Measurements from ENCODE around the gene IRX2. TPM values are rescaled to one million over a fixed set of nuclear protein-coding genes. Genes with fewer than 3 reads are reported as not detected.
A peak's percentile ranks its signal among the peaks of the same experiment; 100 is the strongest.

The IRX2 gene
- total RNA-seq, 4 donors from 2014 or later = 24.3 to 41.1 (median 32.7) TPM

- Histone ChIP-seq H3K4me3 (no peak overlapping the region), H3K27ac (no peak overlapping the region), H3K9me3 (no peaks in the 10 kb centered on the region), H3K36me3 (no peaks in the 10 kb centered on the region), H3K4me1 (no peaks in the 10 kb centered on the region), H3K27me3 (no peaks in the 10 kb centered on the region)
- WGBS = 63% methylated on average over 3 of the region's 3 CpGs
- TF ChIP-seq POLR2A (IDR thresholded peaks at IDR 0.05) (no peak), CTCF (IDR thresholded peaks at IDR 0.05) (peak in 1 of 2 donors; percentile 21)
- no peak for DNase-seq (ENCODE audit: low spot score in 2 of 2)
Measured at GRCh38 chr5:2710910-2711309, 40.6 kb downstream of the IRX2 start.

DNA sequence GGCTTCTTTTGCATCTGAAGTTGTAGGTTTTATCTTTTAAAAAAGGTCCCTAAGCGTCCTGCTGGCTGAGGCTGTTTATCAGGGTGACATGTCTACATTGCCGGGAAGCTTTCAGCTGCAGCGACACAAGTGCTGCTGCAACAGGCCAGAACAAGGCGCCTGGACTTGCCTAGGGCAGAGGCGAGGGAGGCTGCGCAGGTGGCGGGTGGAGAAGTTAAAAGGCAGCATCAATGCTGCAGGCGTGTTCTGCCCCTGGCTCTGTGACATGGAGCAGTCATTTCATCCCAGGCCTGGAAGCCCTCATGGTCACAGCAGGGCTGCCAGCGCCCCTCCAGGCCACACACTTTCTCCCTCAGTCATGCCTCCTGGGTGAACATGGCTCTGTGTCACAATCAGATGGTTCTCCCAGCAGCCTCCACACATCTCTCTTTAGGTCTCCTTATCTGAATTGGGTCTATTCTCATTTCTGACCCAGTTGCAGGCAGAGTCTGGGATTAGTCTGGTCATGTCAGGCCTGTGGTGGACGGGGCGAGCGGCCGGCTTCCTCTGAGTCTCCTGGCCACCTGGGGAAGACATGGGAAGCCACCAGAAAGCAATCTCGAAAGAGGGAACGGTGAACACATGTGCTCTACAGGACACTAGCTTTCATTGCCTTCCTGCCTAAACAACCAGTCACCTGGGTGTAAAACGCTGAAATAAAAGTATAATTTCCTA, 41.3 kb downstream of the IRX2 start:
- no peak for TF ChIP-seq POLR2AphosphoS5 (IDR thresholded peaks at IDR 0.05)
- no peak for TF ChIP-seq CTCF (IDR thresholded peaks at IDR 0.05)
- TF ChIP-seq POLR2A (IDR thresholded peaks at IDR 0.05) = no peak
- H3K9me3 ChIP-seq = no peaks in the 10 kb centered on the region
- WGBS = 75% methylated on average over 12 of the region's 16 CpGs
- H3K27ac ChIP-seq = no peak overlapping the region
- no peaks in the 10 kb centered on the region for H3K36me3 ChIP-seq
- no peak overlapping the region for H3K4me3 ChIP-seq
- DNase-seq (ENCODE audit: low spot score in 2 of 2) = peak in 1 of 2 donors; percentile 52
- H3K4me1 ChIP-seq = no peaks in the 10 kb centered on the region
- no peaks in the 10 kb centered on the region for H3K27me3 ChIP-seq

DNA sequence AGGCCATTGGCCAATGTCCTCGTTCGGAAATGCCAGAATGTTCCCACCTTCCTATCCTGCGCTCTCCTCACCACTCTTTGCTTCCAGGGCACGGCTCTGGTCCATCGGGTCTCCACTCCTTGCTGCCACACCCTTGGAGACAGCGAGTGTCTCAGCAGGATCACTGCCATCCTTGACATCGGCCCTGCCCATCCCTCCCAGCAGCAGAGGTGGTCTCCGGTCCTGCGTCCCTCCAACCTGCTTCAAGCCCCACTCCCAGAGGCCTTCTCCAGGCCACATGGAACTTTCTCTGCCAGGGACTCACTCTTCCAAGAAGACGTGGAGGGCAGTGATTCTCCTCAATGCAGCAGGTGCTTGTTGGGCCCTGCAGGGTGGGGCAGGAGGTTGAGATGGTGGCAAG, 42.7 kb downstream of the IRX2 start:
- H3K27ac ChIP-seq = no peak overlapping the region
- no peaks in the 10 kb centered on the region for H3K4me1 ChIP-seq
- no peak overlapping the region for H3K4me3 ChIP-seq
- DNase-seq (ENCODE audit: low spot score in 2 of 2) = peak in 1 of 2 donors; percentile 34
- WGBS = 92% methylated on average over 10 of the region's 10 CpGs
- H3K36me3 ChIP-seq = no peaks in the 10 kb centered on the region
- TF ChIP-seq POLR2AphosphoS5 (IDR thresholded peaks at IDR 0.05) (no peak), POLR2A (IDR thresholded peaks at IDR 0.05) (no peak), EP300 (IDR thresholded peaks at IDR 0.05) (no peak), CTCF (IDR thresholded peaks at IDR 0.05) (no peak)
- no peaks in the 10 kb centered on the region for H3K27me3 ChIP-seq
- no peaks in the 10 kb centered on the region for H3K9me3 ChIP-seq

- no peak overlapping the region for H3K4me3 ChIP-seq
- peak in 1 of 2 donors; percentile 55 for DNase-seq (ENCODE audit: low spot score in 2 of 2)
- H3K4me1 ChIP-seq = no peaks in the 10 kb centered on the region
- no peaks in the 10 kb centered on the region for H3K9me3 ChIP-seq
- H3K27ac ChIP-seq = no peak overlapping the region
- 92% methylated on average over 15 of the region's 15 CpGs for WGBS
- no peak for TF ChIP-seq POLR2AphosphoS5 (IDR thresholded peaks at IDR 0.05)
- TF ChIP-seq CTCF (IDR thresholded peaks at IDR 0.05) = no peak
- TF ChIP-seq EP300 (IDR thresholded peaks at IDR 0.05) = no peak
- TF ChIP-seq POLR2A (IDR thresholded peaks at IDR 0.05) = no peak
- no peaks in the 10 kb centered on the region for H3K36me3 ChIP-seq
- H3K27me3 ChIP-seq = no peaks in the 10 kb centered on the region
Measured at GRCh38 chr5:2708132-2708531, 43.3 kb downstream of the IRX2 start.

DNA sequence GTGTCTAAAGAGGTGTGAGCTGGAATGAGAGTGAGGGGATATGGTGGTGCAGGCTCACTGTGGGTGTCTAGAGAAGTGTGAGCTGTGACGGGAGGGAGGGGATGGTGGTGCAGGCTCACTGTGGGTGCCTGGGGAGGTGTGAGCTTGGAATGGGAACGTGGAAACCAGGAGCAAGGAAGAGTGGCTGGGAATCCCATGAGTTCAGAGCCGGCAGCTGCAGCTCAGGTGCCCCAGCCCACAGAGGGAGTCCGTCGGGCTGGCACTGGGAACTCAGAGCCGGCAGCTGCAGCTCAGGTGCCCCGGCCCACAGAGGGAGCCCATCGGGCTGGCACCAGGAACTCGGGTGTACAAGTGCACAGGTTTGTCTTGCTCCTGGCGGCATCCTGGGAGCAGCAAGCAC, 45.6 kb downstream of the IRX2 start:
- WGBS = 86% methylated on average over 6 of the region's 10 CpGs
- H3K36me3 ChIP-seq = no peaks in the 10 kb centered on the region
- H3K27ac ChIP-seq = no peak overlapping the region
- H3K4me3 ChIP-seq = no peak overlapping the region
- TF ChIP-seq EP300 (IDR thresholded peaks at IDR 0.05) (no peak), POLR2AphosphoS5 (IDR thresholded peaks at IDR 0.05) (no peak), POLR2A (IDR thresholded peaks at IDR 0.05) (no peak), CTCF (IDR thresholded peaks at IDR 0.05) (no peak)
- no peaks in the 10 kb centered on the region for H3K27me3 ChIP-seq
- H3K4me1 ChIP-seq = no peaks in the 10 kb centered on the region
- no peak for DNase-seq (ENCODE audit: low spot score in 2 of 2)
- no peaks in the 10 kb centered on the region for H3K9me3 ChIP-seq

Measured in suprapubic skin (tissue), 4 donors.